NK-92 (cell line): ENCODE results near the gene SPTBN2.

Source experiments
- DNase-seq: peaks from one replicate; lab custom pipeline; 2025; ENCODE audit not compliant: unreplicated experiment; lab: John Stamatoyannopoulos, UW

Gene SPTBN2

GRCh38 chr11:66686801-66687750 lies 41.9 kb downstream of the SPTBN2 start:
- no peak for DNase-seq

- DNase-seq = no peak
Measured at GRCh38 chr11:66686100-66686785, 42.8 kb downstream of the SPTBN2 start.

DNA sequence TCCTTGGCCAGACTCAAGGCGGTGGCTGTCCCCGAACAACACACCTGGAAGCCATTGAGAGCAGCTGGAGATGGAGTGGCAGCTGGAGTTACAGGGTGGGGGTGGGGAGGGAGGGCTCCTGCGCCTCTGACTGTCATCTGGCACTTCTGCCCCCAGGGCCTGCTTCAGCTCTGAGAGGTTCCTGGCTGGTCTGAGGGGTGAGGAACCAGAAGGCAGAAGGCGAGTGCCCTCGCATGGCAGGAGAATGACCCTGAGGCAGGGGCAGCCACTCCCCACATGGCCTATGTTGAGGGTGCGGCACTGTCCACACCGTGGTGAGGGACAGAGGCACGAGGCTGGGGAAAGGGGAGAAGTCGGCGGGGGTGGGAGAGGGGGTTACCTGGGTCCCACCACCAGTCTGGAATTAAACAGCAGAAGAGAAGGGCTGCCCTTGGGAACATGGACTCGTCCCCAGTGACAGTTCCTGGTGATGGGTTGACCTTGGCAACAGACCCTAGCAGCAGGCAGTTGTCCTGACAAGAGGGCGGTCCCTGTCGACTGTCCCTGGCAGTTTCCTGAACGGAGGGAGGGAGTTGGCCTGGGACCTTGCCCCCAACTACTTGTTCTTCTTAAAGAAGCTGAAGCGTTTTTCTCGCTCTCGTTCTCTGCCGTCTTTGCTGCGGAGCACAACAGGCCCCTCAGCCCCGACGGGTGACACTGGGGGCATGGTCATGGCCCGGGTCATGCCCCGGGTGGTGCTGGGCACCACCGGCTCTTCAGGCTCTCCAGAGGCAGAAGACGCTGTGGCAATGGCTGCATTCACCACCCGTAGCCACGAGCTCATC lies 43.5 kb downstream of the SPTBN2 start:
- no peak for DNase-seq

- no peak for DNase-seq
Measured at GRCh38 chr11:66684635-66685034, 44.4 kb downstream of the SPTBN2 start.

DNA sequence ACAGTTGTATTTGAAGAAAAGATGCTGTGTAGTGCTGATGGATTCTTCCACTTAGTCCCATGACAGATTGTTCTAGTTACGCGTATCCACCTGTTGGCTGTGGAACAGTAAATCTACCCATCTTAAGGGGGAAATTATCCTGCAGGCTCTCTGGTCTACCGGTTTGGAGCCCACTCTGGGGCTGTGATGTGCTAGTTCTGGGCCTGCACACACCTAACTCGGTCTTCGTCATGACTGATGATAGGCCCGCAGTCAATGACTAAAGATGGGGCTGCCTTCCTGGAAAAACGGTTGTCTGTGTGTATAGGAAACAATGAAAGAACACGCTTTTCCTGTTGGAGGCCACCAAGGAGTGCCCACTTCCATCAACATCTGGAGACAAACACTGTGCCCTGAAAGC lies 45.1 kb downstream of the SPTBN2 start:
- no peak for DNase-seq

DNA sequence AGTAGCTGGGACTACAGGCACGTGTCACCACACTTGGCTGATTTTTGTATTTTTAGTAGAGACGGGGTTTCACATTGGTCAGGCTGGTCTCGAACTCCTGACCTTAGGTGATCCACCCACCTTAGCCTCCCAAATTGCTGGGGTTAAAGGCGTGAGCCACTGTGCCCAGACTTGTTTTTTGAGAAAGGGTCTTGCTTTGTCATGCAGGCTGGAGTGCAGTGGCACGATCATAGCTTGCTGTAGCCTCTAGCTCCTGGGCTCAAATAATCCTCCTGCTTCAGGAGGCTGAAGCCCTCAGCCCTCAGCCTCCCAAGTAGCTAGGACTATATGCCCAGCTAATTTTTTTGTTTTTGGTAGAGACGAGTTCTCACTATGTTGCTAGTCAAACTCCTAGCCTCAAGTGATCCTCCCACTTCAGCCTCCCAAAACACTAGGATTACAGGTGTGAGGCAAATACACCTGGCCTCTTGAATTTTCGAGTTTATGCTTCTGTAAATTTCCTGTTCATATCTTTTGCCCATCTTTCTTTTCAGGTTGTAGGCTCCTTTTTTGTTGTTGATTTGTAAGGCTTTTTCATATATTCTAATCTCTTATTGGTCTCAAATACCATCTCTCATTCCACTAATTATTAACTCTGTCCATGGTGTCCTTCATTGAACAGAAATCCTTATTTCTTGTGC lies 47.9 kb downstream of the SPTBN2 start:
- no peak for DNase-seq

- DNase-seq = peak; percentile 84
Measured at GRCh38 chr11:66677599-66678375, 51.2 kb downstream of the SPTBN2 start, which contains the start of gene RBM4B. RBM4B (minus strand) TSS chr11:66677887; CDS start chr11:66677079, 808 bp downstream.

GRCh38 chr11:66676931-66677598 lies 52.0 kb downstream of the SPTBN2 start:
- no peak for DNase-seq

- DNase-seq = no peak
Measured at GRCh38 chr11:66676282-66676919, 52.6 kb downstream of the SPTBN2 start.

DNA sequence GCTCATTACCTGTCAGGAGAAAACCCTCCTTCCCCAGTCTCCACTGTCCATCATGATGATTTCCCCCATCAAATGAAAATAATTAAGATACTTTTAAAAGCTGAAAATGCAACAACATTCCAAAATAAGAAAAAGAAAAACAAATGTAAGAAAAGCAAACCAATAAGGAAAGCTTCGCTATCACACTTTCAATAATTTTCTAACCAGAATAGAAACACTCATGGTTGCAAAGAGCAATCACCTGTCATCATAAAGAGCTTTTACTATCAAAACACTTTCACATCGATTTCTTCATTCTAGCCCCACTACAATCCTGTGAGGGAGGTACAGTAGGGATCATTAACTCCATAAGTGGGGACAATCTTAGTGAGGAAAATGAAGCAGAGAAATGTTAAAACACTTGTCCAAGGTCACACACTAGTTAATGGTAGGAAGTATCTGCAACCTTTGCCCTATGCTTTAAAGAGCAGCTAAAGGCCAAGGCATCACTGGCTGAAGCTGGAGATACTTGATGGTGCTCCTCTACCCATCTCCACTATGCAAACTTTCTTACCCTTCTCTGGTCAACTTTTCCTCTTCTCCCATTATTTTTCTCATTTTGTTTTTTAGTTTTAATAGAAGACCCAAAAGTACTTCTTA lies 53.9 kb downstream of the SPTBN2 start:
- no peak for DNase-seq

DNA sequence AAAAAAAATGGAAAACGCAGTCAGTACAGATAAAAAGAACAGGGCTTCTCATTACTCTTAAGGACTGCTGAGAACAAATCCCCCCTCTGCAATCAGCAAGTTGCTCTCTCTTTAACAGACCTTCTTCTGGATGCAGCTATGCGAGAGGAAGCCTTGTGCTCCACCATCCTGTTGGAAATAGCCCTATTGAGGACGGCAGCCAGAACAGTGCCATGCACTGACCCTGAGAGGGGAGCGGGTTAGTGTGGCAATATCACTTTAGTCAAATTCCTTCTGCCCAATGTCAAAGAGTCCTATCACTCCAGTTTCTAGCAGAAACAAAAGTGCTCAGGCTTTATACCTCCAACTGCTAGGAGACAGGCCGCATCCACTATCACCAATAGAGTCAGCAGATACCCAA lies 58.2 kb downstream of the SPTBN2 start:
- no peak for DNase-seq

DNA sequence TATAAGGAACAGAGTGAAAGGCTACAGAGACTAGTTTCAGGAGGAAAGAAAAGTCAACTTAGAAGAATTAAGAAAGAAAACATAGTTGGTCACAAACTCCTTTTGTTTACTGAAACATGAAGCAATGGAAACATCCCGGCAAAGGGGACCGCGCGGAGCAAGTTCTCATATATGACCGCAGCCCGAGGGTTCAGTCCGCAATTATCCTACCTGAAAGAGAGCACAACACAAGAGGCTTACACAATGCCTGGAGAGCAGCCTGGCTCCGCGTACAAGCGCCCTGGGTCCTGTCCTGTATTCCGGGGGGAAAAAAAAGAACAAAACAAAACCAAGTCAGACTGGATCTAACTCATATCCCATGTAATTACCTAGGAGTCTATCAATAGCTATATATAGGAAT lies 63.6 kb downstream of the SPTBN2 start:
- DNase-seq = no peak

GRCh38 chr11:66663741-66664296 lies 65.2 kb downstream of the SPTBN2 start:
- DNase-seq = no peak

- DNase-seq = no peak
Measured at GRCh38 chr11:66659763-66660162, 69.3 kb downstream of the SPTBN2 start.

GRCh38 chr11:66653123-66653522 lies 75.9 kb downstream of the SPTBN2 start:
- DNase-seq = no peak

- DNase-seq = no peak
Measured at GRCh38 chr11:66652651-66653050, 76.4 kb downstream of the SPTBN2 start.

GRCh38 chr11:66651016-66651415 lies 78.0 kb downstream of the SPTBN2 start:
- DNase-seq = no peak

- no peak for DNase-seq
Measured at GRCh38 chr11:66649903-66650302, 79.1 kb downstream of the SPTBN2 start.
